ENCODE data around the gene ABCA2.

Gene ABCA2

GRCh38 chr9:136997830-136998234, 30.2 kb downstream of the ABCA2 start:
- DNase-seq (ENCODE audit: low read depth in 2 of 2), result no peak

GRCh38 chr9:136997371-136997770, 30.7 kb downstream of the ABCA2 start:
- DNase-seq (ENCODE audit: low read depth in 2 of 2), result no peak

GRCh38 chr9:136996361-136997292, 31.4 kb downstream of the ABCA2 start, which contains the start of gene CLIC3:
Gene CLIC3, minus strand, starts transcription at chr9:136996568. Its CDS starts 25 bp downstream, at chr9:136996543.
- DNase-seq (ENCODE audit: low read depth in 2 of 2), result no peak

GRCh38 chr9:136995772-136996311, 32.2 kb downstream of the ABCA2 start:
- DNase-seq (ENCODE audit: low read depth in 2 of 2), result no peak

- DNase-seq (ENCODE audit: low read depth in 2 of 2), result no peak
Measured at GRCh38 chr9:136995362-136995761, 32.7 kb downstream of the ABCA2 start.

GRCh38 chr9:136994888-136995230, 33.2 kb downstream of the ABCA2 start:
- no peak for DNase-seq (ENCODE audit: low read depth in 2 of 2)

- no peak for DNase-seq (ENCODE audit: low read depth in 2 of 2)
Measured at GRCh38 chr9:136994180-136994887, 33.7 kb downstream of the ABCA2 start.

- no peak for DNase-seq (ENCODE audit: low read depth in 2 of 2)
Measured at GRCh38 chr9:136992819-136993369, 35.1 kb downstream of the ABCA2 start.

- peak; percentile 87 to 96 for DNase-seq (ENCODE audit: low read depth in 2 of 2)
Measured at GRCh38 chr9:136991993-136992818, 35.8 kb downstream of the ABCA2 start, which contains the start of gene PAXX. Gene PAXX, plus strand, starts transcription at chr9:136992422. Its CDS starts 22 bp downstream, at chr9:136992444.

- DNase-seq (ENCODE audit: low read depth in 2 of 2), result no peak
Measured at GRCh38 chr9:136990242-136990911, 37.7 kb downstream of the ABCA2 start.

GRCh38 chr9:136988872-136989271, 39.2 kb downstream of the ABCA2 start:
- DNase-seq (ENCODE audit: low read depth in 2 of 2), result no peak

GRCh38 chr9:136985853-136986252, 42.2 kb downstream of the ABCA2 start:
- DNase-seq (ENCODE audit: low read depth in 2 of 2), result no peak

- DNase-seq (ENCODE audit: low read depth in 2 of 2), result no peak
Measured at GRCh38 chr9:136985027-136985602, 42.9 kb downstream of the ABCA2 start.

GRCh38 chr9:136984464-136985026, 43.5 kb downstream of the ABCA2 start:
- no peak for DNase-seq (ENCODE audit: low read depth in 2 of 2)

GRCh38 chr9:136983656-136984314, 44.3 kb downstream of the ABCA2 start:
- DNase-seq (ENCODE audit: low read depth in 2 of 2), result no peak

GRCh38 chr9:136983167-136983566, 44.9 kb downstream of the ABCA2 start:
- DNase-seq (ENCODE audit: low read depth in 2 of 2), result no peak

GRCh38 chr9:136982232-136983051, 45.6 kb downstream of the ABCA2 start, which contains the start of gene LCNL1:
Gene LCNL1, plus strand, starts transcription at chr9:136982993. Its CDS starts 594 bp downstream, at chr9:136983587.
- no peak for DNase-seq (ENCODE audit: low read depth in 2 of 2)

GRCh38 chr9:136981588-136982231, 46.3 kb downstream of the ABCA2 start:
- no peak for DNase-seq (ENCODE audit: low read depth in 2 of 2)
